SH-SY5Y (cell line): Measurements from ENCODE around the gene ANOS1.

Experiments
- GATA2 ChIP-seq: IDR thresholded peaks from 2 replicates; pipeline ENCODE4 v1.6.1; 2011; ENCODE audit warnings: mild to moderate bottlenecking, low read depth, low read length
- GATA3 ChIP-seq: IDR thresholded peaks from 2 replicates; pipeline ENCODE4 v1.6.1; 2011; ENCODE audit warnings: low read depth, mild to moderate bottlenecking, low read length, moderate library complexity

DNA sequence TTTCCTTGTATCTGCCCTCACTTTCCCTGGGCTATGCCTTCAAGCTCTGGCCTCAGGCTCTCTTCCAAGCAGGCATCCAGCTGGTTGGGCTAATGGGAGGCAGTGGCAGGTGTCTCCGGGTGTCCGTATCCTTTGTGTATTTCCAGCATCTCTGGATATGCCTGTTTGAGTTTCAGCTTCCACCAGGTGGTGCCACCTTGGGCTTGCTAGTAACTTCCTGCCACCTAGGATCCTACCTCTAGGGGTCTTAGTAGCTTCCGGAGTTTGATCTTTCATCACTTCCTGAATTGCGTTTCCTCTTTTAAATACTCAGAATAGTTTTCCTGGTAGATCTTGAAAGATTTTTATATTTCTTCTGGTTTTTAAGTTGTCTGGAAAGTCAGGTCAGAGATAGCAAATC is 23.2 kb upstream of the ANOS1 start:
- TF ChIP-seq GATA2 (no peak), GATA3 (no peak)
